Stimulated activated CD8-positive, alpha-beta memory T cell treated with anti-CD3 and anti-CD28 coated beads, Interleukin-15, amount 100 ng/mL, for 4 hours (primary cell): ENCODE data around the gene DNAAF9.
"Not testable (repeated sequence)": the region's sequence is repeated elsewhere in the genome, so short reads cannot be mapped to it uniquely, and the experiment has no call there.

ENCODE experiments used
- DNase-seq, 2 donors: peaks; one replicate each; pipeline ENCODE4 v3.0.0-alpha.2; 2020; ENCODE audit warnings: low read depth in 2 of 2

Gene DNAAF9

DNA sequence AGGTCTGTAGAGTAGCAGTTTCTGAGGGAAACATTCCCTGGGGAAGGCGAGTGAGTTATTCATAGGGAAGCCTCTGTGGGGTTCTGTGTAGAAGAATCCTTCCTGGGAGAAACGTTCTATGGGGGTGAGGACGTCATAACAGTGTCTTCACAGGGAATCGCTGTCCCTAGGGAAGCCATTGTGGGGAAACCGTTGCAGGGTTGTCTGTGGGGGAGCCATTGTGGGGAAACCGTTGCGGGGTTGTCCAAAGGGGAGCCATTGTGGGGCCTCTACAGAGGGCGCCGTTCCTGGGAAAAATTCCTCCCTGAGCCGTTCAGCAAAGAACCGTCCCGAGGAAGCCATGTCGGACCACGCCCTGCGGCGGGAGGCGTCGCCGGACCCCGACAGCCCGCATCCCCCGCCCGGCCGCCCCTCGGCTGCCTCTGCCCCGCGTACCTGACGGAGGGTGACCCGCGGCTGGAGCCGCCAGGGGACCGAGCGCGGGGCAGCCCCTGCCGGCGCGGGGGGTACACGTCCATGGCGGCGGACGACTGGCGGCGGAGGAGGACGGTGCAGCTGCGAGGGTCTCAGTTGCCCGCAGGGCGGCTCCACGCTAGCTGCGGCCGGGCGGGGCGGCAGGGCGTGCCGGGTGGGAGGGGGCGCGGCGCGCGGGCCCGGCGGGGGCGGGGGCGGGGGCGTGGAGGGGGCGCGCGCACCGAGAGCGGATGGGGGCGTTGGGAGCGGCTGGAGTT is at the start of gene DNAAF9:
Gene DNAAF9 (minus strand): TSS at position 630 of the 731 bp plus-strand sequence. CDS start 112 bp downstream, at position 518.
- DNase-seq = peak in 1 of 2 donors; percentile 23

DNA sequence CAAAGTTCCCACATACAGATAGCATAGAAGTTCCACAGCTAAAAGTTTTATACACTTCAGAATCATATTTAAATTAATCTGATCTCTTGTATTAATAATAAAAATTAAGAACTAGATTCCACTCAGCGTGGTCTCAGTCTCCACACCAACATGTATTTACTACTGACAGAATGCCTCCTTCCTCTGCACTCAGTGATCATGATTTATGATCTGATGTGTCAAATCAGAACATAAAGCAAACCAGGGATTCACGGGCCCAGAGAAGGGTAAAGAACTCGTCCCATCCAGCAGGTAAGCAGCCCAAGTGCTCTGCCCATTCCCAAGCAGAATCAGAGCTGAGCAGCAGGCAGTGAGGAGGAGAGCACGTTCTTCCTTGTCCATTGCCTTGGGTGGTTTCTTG is 49.2 kb upstream of the DNAAF9 start:
- no peak for DNase-seq

- no peak for DNase-seq
These were observed 47.4 kb upstream of the DNAAF9 start for GRCh38 chr20:3454831-3455230.

GRCh38 chr20:3452690-3453089 is 45.2 kb upstream of the DNAAF9 start:
- no peak for DNase-seq

DNA sequence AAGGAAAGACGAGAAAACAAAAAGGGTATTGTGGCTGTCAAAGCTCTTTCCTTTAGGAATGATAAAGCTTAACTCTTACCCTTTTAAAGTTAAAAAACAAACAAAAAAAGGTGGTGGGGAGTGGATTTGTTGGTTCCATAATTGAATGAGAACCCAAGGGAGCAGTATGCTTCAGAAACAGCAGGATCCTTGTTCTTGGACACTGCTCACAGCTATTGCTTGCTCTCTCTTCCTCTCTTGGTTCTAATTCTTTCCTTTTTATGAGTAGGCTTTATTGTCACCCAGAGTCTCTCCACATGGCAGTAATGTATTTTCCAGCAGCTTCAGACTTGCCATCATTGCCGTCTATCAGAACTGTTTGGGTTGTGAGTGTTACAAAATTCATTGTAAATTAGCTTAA is 44.7 kb upstream of the DNAAF9 start:
- DNase-seq = no peak

GRCh38 chr20:3449319-3449718 is 41.9 kb upstream of the DNAAF9 start:
- no peak for DNase-seq

DNA sequence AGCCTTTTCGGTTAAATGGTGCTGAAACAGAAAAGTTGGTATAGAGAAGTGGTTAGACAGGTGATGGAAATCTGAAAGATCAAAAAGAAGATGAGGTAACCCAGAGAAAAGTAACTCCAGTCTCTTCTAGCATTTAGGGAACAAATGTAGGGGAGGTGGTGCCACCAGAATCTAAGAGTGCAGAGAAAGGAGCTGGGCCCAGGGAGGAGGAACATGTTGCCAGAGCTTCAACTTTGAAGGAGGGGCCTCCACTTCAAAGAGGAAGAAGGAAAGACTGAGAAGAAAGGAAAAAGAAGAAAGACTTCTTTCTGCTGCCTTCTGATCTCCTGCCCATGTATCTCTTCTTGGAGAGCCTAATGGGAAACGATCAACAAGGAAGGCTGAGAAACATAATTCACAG is 39.9 kb upstream of the DNAAF9 start:
- DNase-seq = no peak

DNA sequence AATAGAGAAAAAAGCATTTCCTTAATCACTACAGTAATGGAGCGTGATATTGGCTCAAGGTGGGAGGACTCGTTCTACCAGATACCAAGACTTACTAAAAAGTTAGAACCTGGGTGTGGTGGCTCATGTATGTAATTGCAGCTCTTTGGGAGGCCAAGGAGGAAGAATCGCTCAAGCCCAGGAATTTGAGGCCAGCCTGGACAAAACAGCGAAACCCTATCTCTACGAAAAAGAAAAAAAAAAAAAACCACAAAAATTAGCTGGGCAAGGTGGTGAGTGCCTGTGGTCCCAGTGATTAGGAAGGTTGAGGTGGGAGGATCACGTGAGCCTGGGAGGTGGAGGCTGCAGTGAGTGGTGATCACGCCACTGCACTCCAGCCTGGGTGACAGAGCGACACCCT is 39.3 kb upstream of the DNAAF9 start:
- DNase-seq = no peak

- no peak for DNase-seq
These were observed 29.6 kb upstream of the DNAAF9 start for GRCh38 chr20:3436864-3437574.

- no peak for DNase-seq
These were observed 26.8 kb upstream of the DNAAF9 start for GRCh38 chr20:3434232-3434631.

- no peak for DNase-seq
These were observed 26.3 kb upstream of the DNAAF9 start for GRCh38 chr20:3433744-3434143.

GRCh38 chr20:3432844-3433243 is 25.4 kb upstream of the DNAAF9 start:
- DNase-seq = no peak

DNA sequence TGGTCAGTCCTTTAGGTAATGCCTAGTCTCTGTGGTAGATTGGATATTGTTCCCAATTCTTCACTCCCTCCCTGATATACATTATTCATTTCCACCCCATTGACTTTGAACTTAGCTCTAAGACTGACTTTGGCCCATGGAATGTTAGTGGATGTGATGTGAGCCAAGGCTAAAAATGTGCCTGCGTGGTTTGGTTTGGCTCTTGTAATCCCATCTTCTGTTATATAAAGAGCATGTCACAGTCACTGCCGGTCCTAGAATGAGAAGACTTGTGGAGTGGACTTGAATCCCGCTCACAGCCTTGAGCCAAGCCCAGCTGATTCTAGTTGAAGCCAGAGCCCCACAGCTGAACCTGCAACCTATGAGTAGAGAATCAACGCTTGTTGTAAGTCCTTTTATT is 23.6 kb upstream of the DNAAF9 start:
- DNase-seq = no peak

DNA sequence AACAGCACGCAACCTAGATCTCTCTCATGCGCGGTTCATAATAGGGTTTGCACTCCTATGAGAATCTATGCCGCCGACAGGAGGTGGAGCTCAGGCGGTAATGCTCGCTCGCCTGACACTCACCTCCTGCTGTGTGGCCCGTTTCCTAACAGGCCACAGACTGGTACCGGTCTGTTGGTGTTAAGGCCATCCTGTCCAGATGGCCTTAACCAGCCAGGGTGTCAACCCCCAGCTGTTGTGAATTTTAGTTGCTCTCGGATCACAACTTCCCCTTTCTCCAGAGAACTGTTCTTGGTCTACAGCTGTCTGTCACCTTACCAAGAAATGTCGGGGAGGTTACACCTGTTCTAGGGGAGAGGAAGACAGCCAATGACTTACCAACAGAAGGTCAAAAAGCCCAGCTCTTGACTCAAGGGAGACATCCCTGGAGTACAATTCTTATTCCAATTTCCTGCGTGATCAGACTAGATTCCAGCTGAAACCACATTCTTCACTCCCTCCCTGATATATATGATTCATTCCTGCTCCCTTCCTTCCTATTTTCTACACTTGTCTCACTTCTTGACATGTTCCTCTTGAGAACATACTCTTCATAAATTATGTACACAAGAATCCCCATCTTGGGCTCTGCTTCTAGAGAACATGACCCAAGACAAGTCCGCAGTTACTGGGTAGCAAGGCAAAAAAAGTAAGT is 23.1 kb upstream of the DNAAF9 start:
- no peak for DNase-seq

DNA sequence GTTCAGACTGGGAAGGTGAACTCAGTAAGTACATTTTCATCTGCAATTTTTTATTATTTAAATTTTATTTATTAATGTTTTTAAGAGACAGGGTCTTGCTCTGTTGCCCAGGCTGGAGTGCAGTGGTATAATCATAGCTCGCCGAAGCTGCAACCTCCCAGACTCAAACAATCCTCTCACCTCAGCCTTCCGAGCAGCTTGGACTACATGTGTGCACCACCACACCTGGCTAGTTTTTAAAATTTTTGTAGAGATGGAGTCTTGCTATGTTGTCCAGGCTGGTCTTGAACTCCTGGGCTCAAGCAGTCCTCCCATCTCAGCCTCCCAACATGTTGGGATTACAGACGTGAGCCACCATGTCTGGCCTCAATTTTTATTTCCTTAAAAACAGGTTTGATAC is 19.3 kb upstream of the DNAAF9 start:
- not testable (repeated sequence) for DNase-seq

- DNase-seq = no peak
These were observed 15.7 kb upstream of the DNAAF9 start for GRCh38 chr20:3423126-3423525.

- DNase-seq = no peak
These were observed 14.5 kb upstream of the DNAAF9 start for GRCh38 chr20:3421985-3422384.

DNA sequence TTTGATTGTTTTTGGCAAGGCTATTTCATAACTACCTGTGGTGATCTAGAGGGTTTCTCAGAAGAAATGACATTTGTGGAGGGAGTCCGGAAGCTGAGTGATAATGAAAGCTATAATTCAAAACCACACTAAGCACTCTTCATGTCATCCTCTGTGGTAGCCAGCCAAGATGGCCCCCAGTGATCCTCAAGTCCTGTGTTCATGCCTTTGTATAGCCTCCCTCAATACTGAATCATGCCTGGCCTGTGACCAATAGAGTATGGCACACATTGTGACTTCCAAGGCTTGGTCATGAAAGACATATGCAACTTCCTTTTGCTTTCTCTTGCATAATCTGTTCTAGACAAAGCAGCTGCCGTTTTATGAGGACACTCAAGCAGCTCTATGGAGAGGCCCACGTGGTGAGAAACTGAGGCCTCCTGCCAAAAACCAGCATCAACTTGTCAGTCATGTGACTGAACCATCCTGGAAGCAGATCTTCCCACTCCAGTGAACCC is 12.8 kb upstream of the DNAAF9 start:
- no peak for DNase-seq

DNA sequence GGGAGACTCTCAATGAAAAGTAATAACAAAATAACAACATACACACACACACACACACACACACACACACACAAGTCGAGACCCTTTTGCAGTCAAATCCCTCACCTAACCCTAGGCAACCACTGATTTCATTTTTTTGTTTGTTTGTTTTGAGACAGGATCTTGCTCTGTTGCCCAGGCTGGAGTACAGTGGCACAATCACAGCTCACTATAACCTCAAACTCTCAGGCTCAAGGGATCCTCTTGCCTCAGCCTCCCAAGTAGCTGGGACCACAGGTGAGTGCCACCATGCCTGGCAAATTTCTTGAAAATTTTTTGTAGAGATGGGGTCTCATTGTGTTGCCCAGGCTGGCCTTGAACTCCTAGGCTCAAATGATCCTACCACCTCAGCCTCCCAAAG is 10.7 kb upstream of the DNAAF9 start:
- DNase-seq = not testable (repeated sequence)

- no peak for DNase-seq
These were observed 6.7 kb upstream of the DNAAF9 start for GRCh38 chr20:3414122-3414521.

DNA sequence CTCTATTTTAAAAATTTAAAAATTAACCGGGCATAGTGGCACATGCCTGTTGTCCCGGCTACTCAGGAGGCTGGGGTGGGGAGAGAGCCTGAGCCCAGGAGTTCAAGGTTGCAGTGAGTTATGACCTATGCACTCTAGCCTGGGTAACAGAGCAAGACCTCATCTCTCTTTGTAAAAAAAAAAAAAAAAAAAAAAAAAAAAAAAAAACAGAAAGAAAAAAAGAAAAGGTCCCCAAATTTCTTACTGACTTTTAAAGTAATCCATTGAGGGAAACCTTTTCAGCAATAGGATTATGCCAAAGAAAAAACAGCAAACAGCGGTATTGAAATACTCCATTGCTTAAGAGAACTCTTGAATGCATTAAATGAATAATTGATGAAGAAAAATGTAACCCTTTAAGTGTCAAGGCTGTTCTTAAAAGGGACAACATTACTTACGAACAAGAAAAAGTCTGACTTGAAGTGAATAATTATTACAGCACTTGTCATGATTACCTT is 6.0 kb upstream of the DNAAF9 start:
- no peak for DNase-seq

- DNase-seq = no peak
These were observed 5.3 kb upstream of the DNAAF9 start for GRCh38 chr20:3412600-3413392.
